Liver (tissue), 3 donors: Measurements from ENCODE around the gene PPP3CA.

ENCODE experiments used
- ATF3 ChIP-seq: IDR thresholded peaks from 2 replicates; pipeline ENCODE4 v1.6.1; 2016; ENCODE audit warnings: antibody characterized with exemption
- CTCF ChIP-seq: fragments of 150-350 bp; IDR thresholded peaks from 2 replicates; pipeline ENCODE4 v1.5.1; 2017; ENCODE audit warnings: improper control_type of control experiment, low read depth, low read length; ENCODE audit not compliant: missing input control
- EGR1 ChIP-seq, 2 donors: IDR thresholded peaks; 2 replicates each; pipeline ENCODE4 v1.6.1; 2016 to 2018; ENCODE audit warnings: antibody characterized with exemption in 2 of 2, low read depth in 2 of 2
- JUND ChIP-seq, 2 donors: IDR thresholded peaks; 2 replicates each; pipeline ENCODE4 v1.6.1; 2016; ENCODE audit warnings: antibody characterized with exemption in 2 of 2
- RXRA ChIP-seq, 2 donors: IDR thresholded peaks; 2 replicates each; pipeline ENCODE4 v1.6.1; 2017 to 2018; ENCODE audit warnings: antibody characterized with exemption in 2 of 2, mild to moderate bottlenecking in 1 of 2
- YY1 ChIP-seq: IDR thresholded peaks from 2 replicates; pipeline ENCODE4 v1.6.1; 2016; ENCODE audit warnings: antibody characterized with exemption, mild to moderate bottlenecking
- TF ChIP-seq, protein P1 (sequence below): IDR thresholded peaks from 2 replicates; pipeline ENCODE4 v1.6.1; 2016; ENCODE audit warnings: antibody characterized with exemption, mild to moderate bottlenecking
- TF ChIP-seq, protein P2 (sequence below): IDR thresholded peaks from 2 replicates; pipeline ENCODE4 v1.6.1; 2016; ENCODE audit warnings: antibody characterized with exemption
- donor health status: healthy.
- donor health status: healthy.

DNA sequence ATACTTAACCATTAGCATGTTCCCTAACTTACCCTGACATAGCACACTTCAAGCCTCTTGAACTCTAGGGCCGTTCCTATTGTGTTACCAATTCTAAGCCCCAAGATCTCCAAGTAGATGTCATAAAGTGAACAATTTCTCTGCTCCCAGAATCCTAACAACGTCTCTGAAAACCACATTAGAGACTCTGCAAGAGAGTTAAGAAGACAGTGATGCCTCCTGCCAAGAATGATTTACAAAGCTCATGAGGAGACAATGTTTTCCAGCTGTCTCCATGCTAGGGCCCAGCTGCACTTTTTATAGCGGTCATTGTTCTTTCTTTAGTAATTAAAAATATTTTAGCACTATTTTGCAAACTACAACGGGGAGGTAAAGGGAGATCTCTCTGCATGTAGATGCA, 358.4 kb downstream of the PPP3CA start:
- TF ChIP-seq CTCF (no peak), EGR1 (IDR thresholded peaks at IDR 0.05; ENCODE audit: low read depth in 2 of 2) (no peak), JUND (IDR thresholded peaks at IDR 0.05) (no peak), YY1 (no peak), RXRA (IDR thresholded peaks at IDR 0.05) (no peak), ATF3 (no peak)
- TF ChIP-seq, protein P1, sequence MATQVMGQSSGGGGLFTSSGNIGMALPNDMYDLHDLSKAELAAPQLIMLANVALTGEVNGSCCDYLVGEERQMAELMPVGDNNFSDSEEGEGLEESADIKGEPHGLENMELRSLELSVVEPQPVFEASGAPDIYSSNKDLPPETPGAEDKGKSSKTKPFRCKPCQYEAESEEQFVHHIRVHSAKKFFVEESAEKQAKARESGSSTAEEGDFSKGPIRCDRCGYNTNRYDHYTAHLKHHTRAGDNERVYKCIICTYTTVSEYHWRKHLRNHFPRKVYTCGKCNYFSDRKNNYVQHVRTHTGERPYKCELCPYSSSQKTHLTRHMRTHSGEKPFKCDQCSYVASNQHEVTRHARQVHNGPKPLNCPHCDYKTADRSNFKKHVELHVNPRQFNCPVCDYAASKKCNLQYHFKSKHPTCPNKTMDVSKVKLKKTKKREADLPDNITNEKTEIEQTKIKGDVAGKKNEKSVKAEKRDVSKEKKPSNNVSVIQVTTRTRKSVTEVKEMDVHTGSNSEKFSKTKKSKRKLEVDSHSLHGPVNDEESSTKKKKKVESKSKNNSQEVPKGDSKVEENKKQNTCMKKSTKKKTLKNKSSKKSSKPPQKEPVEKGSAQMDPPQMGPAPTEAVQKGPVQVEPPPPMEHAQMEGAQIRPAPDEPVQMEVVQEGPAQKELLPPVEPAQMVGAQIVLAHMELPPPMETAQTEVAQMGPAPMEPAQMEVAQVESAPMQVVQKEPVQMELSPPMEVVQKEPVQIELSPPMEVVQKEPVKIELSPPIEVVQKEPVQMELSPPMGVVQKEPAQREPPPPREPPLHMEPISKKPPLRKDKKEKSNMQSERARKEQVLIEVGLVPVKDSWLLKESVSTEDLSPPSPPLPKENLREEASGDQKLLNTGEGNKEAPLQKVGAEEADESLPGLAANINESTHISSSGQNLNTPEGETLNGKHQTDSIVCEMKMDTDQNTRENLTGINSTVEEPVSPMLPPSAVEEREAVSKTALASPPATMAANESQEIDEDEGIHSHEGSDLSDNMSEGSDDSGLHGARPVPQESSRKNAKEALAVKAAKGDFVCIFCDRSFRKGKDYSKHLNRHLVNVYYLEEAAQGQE = no peak
- TF ChIP-seq, protein P2, sequence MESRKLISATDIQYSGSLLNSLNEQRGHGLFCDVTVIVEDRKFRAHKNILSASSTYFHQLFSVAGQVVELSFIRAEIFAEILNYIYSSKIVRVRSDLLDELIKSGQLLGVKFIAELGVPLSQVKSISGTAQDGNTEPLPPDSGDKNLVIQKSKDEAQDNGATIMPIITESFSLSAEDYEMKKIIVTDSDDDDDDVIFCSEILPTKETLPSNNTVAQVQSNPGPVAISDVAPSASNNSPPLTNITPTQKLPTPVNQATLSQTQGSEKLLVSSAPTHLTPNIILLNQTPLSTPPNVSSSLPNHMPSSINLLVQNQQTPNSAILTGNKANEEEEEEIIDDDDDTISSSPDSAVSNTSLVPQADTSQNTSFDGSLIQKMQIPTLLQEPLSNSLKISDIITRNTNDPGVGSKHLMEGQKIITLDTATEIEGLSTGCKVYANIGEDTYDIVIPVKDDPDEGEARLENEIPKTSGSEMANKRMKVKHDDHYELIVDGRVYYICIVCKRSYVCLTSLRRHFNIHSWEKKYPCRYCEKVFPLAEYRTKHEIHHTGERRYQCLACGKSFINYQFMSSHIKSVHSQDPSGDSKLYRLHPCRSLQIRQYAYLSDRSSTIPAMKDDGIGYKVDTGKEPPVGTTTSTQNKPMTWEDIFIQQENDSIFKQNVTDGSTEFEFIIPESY = no peak
